Activated CD4-positive, alpha-beta memory T cell treated with anti-CD3 and anti-CD28 coated beads, Interleukin-2, amount 10 ng/mL, durations not matched to agents 7 days and 5 days (primary cell): ENCODE results near the gene CCDC9B. TPM values are rescaled to one million over a fixed set of nuclear protein-coding genes. Genes with fewer than 3 reads are reported as not detected.

Source experiments
- CTCF ChIA-PET: fragments of 350-600 bp; sonication (Branson Sonifier 250); formaldehyde crosslinking; loops from one replicate; lab custom pipeline; 2021; ENCODE audit warnings: antibody characterized with exemption, inconsistent platforms; lab: Charles Lee
- POLR2A ChIA-PET: fragments of 350-600 bp; sonication (Branson Sonifier 250); formaldehyde crosslinking; loops from one replicate; lab custom pipeline; 2021; ENCODE audit warnings: antibody characterized with exemption; lab: Charles Lee
- DNase-seq: peaks from one replicate; pipeline ENCODE4 v3.0.0-alpha.2; 2020
- H3K27ac Mint-ChIP-seq: one replicate; pipeline ENCODE4 v1.8.0; 2021; ENCODE audit warnings: mild to moderate bottlenecking, mixed read lengths
- H3K27me3 Mint-ChIP-seq: one replicate; pipeline ENCODE4 v1.8.0; 2021; ENCODE audit warnings: mixed read lengths
- H3K36me3 Mint-ChIP-seq: one replicate; pipeline ENCODE4 v1.8.0; 2021; ENCODE audit warnings: low read depth, mixed read lengths
- H3K4me1 Mint-ChIP-seq: one replicate; pipeline ENCODE4 v1.8.0; 2021; ENCODE audit warnings: mixed read lengths
- H3K4me3 Mint-ChIP-seq: one replicate; pipeline ENCODE4 v1.8.0; 2021; ENCODE audit warnings: mild to moderate bottlenecking, mixed read lengths
- H3K9me3 Mint-ChIP-seq: one replicate; pipeline ENCODE4 v1.8.0; 2021; ENCODE audit warnings: mixed read lengths
- total RNA-seq, 2 experiments: library from RNA; stranded (reverse); gene quantifications; one replicate each; pipeline ENCODE4 v1.2.3, GENCODE V29; 2021

Gene CCDC9B
- total RNA-seq, 2 experiments from 2014 or later, result 2.0 to 2.6 TPM

DNA sequence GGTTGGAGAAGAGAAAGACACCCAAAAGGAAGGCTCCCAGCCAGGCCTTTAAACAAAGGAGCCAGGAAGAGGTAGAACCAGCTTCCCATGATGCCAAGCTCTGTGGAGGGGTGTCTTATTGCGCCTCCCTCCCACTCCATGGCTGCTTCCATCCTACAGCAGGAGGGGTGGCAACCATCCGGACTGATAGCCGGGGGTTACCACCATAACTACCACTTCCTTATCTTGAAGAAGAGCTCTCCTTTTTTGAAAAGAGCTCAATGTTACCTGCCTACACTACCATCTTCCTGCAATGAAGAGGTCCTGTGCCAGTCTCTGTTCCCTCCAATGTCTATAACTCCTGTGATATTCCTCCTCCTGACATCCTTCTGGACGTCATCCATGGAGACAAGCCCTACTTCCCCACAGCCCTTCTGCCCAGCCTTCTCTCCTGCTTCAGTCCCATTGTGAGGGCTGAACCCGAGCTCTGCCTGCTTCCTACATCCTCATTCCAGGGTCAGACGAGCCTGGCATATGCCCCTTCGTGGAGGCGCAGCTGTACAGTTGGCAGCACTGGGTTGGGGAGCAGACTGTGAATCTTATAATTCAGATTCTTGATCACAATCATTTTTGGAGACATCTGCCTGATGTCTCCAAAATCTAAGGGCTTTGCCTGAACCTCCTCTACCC lies 8.5 kb downstream of the CCDC9B start:
- no peak for DNase-seq
- H3K4me3 Mint-ChIP-seq, result no peak overlapping the region
- CTCF ChIA-PET, result interaction anchor here (1.0 to 3.4 kb wide), 6 partner anchors 10 to 88 kb away, joined by 3 to 15 read pairs (median 6); partner anchors contain the start of gene INAFM2
- POLR2A ChIA-PET, result interaction anchor here (2.6 kb wide), 1 partner anchor 9 kb away, joined by 10 read pairs; the partner anchor contains the start of gene INAFM2
- H3K27ac Mint-ChIP-seq, result no peak overlapping the region
- H3K4me1 Mint-ChIP-seq, result peaks cover 32% of the 10 kb centered on the region
- H3K9me3 Mint-ChIP-seq, result no peaks in the 10 kb centered on the region
- no peaks in the 10 kb centered on the region for H3K27me3 Mint-ChIP-seq
- H3K36me3 Mint-ChIP-seq, result no peaks in the 10 kb centered on the region

DNA sequence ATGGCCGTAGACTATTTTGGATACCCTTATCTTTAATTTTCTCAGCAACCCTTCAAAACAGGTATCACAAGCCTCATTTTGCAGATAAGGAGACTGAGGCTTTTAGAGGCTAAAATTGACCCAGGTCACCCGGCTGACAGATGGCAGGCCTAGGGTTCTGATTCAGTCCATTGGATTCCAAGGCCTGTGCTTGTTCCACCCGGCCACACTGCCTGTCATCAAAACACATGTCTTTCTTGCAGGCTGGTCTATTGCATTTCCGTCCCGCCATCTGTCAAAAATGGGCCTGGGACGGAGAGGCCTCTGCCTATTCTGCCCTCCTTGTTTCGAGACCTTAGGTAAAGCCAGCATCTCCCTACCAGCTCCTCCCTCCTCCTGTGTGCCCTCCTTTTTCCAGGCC lies 9.1 kb downstream of the CCDC9B start:
- H3K36me3 Mint-ChIP-seq, result no peaks in the 10 kb centered on the region
- H3K9me3 Mint-ChIP-seq, result no peaks in the 10 kb centered on the region
- CTCF ChIA-PET, result interaction anchor here (1.0 to 3.4 kb wide), 6 partner anchors 9 to 89 kb away, joined by 3 to 15 read pairs (median 6); partner anchors contain the start of gene INAFM2
- DNase-seq, result no peak
- H3K4me3 Mint-ChIP-seq, result no peak overlapping the region
- no peak overlapping the region for H3K27ac Mint-ChIP-seq
- POLR2A ChIA-PET, result no interaction called here
- peaks cover 34% of the 10 kb centered on the region for H3K4me1 Mint-ChIP-seq
- no peaks in the 10 kb centered on the region for H3K27me3 Mint-ChIP-seq

DNA sequence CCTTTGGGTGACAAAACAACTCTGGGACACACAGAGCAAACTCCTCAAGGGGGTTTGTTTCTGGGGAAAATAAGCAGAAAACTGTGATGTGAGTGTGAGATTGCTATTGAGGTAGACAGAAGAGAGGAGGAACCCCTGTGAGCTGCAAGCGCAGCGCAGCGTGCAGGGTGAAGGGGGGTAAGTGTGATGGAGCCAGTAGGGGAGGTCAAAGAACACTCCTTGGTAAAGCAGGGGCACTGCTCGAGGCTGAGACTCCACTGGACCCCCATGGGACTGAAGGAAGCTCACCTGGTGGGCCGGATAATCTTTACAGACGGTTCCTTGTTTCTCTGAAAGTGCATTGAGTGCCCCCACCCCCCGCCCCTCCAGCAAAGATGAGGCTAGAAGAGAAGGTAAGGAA lies 9.7 kb downstream of the CCDC9B start:
- Mint-ChIP-seq H3K4me1 (peaks cover 35% of the 10 kb centered on the region), H3K9me3 (no peaks in the 10 kb centered on the region), H3K36me3 (peaks cover under 1% of the 10 kb centered on the region), H3K27me3 (peaks cover under 1% of the 10 kb centered on the region), H3K27ac (no peak overlapping the region), H3K4me3 (no peak overlapping the region)
- POLR2A ChIA-PET, result no interaction called here
- CTCF ChIA-PET, result interaction anchor here (0.5 to 3.4 kb wide), 4 partner anchors 8 to 69 kb away, joined by 4 to 15 read pairs (median 6); partner anchors contain the start of gene INAFM2
- no peak for DNase-seq

DNA sequence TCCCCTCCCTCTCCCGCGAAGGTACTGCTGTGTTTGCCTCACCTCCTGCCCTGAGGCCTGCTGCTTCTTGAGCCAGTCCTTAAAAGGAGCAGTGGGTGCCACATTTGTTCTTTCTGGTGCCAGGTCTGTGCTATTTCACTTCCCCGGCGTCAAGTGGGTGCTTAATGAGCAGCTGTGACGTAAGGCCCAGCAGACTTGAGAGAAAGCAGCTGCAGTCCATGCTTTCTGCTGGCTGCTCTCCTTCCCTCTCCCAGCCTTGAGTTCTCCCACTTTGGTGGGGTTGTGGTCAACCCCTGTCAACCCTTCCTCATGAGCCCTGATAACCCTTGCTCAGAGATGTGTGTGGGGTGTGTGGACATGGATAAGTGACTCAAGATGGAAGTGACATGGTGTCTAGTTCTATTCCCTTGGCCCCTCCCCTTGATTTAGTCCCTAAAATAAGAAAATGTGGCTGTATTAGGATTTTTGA lies 10.3 kb downstream of the CCDC9B start:
- H3K4me1 Mint-ChIP-seq, result peaks cover 34% of the 10 kb centered on the region
- peaks cover 2% of the 10 kb centered on the region for H3K27me3 Mint-ChIP-seq
- no peak for DNase-seq
- no peaks in the 10 kb centered on the region for H3K9me3 Mint-ChIP-seq
- peaks cover 3% of the 10 kb centered on the region for H3K36me3 Mint-ChIP-seq
- no peak overlapping the region for H3K4me3 Mint-ChIP-seq
- H3K27ac Mint-ChIP-seq, result no peak overlapping the region
- ChIA-PET POLR2A (no interaction called here), CTCF (interaction anchor here (1.4 to 6.0 kb wide), 4 partner anchors 8 to 51 kb away, joined by 4 to 84 read pairs (median 38); partner anchors contain the start of gene PLCB2)

DNA sequence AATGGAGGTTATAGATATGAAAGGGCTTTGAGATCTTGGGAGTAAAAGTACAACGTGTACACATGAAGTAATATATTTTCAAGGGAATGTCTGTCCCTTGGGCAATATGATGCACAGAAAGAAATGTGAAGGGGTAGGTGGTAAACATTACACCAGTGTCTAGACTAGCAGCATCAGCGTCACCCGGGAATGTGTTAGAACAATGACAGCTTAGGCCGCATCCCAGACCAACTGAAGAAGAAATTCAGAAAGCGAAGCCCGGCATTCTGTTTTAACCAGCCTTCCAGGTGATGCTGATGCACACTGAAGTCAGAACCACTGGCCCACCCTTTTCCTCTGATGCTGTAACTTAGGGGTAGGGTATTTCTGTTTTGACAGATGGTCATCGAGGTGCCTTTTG lies 10.9 kb downstream of the CCDC9B start:
- CTCF ChIA-PET, result interaction anchor here (1.4 to 6.0 kb wide), 4 partner anchors 8 to 51 kb away, joined by 4 to 84 read pairs (median 38); partner anchors contain the start of gene PLCB2
- Mint-ChIP-seq H3K27ac (no peak overlapping the region), H3K4me3 (no peak overlapping the region), H3K9me3 (no peaks in the 10 kb centered on the region), H3K4me1 (peaks cover 37% of the 10 kb centered on the region), H3K36me3 (peaks cover 6% of the 10 kb centered on the region), H3K27me3 (peaks cover 4% of the 10 kb centered on the region)
- POLR2A ChIA-PET, result no interaction called here
- DNase-seq, result no peak

DNA sequence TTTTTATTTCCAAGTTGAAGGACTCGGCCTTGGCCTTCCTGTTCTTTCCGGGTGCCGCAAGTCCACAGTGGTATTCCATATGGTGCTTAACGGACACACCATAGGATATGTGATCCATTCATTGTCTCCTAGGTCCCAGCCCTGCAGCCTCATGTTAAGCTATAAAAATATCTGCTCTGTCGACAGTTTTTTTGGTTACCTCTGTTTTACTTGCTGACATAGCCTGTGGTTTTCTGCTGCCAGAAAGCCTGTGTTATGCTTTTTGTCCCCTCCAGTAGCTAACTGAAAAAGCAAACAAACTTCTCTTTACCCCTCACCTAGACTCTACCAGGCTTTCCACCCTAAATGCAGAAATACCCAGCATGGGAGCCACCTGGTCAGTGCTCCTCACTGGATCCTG lies 12.0 kb downstream of the CCDC9B start:
- peaks cover 30% of the 10 kb centered on the region for H3K4me1 Mint-ChIP-seq

DNA sequence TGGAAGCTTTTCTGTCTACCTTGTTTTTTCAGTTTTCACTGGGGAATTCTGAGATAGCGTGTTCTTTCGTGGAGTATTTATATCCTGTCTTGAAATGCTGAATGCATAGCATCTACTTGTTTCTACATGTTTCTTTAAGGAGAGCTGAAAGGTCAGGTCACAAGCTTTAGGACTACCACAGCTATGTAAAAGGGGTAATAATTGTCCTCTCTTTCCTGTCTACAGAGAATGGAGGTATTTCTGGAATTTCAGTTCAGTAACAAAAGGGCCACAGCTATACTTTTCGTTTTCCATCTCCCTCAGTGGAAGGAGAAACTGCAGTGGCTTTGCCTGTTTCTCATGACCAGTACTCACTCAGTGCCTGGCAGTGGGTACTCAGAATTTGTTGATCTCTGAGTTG lies 12.6 kb downstream of the CCDC9B start:
- peaks cover 4% of the 10 kb centered on the region for H3K27me3 Mint-ChIP-seq
- no peak overlapping the region for H3K4me3 Mint-ChIP-seq
- DNase-seq, result no peak
- ChIA-PET CTCF (interaction anchor here (1.1 to 6.0 kb wide), 9 partner anchors 9 to 283 kb away, joined by 3 to 84 read pairs (median 10); partner anchors contain the start of genes IVD and PLCB2), POLR2A (interaction anchor here (1.4 to 3.0 kb wide), 4 partner anchors 8 to 20 kb away, joined by 3 to 14 read pairs (median 8); partner anchors contain the start of gene PLCB2)
- H3K36me3 Mint-ChIP-seq, result peaks cover 6% of the 10 kb centered on the region
- H3K4me1 Mint-ChIP-seq, result peaks cover 29% of the 10 kb centered on the region
- no peaks in the 10 kb centered on the region for H3K9me3 Mint-ChIP-seq
- H3K27ac Mint-ChIP-seq, result no peak overlapping the region

More for the DNA sequence above, 12.0 kb downstream of the CCDC9B start:
- Mint-ChIP-seq H3K36me3 (peaks cover 6% of the 10 kb centered on the region), H3K9me3 (no peaks in the 10 kb centered on the region), H3K27ac (peak overlapping the region; percentile 36), H3K4me3 (no peak overlapping the region), H3K27me3 (peaks cover 4% of the 10 kb centered on the region)
- POLR2A ChIA-PET, result interaction anchor here (0.9 to 3.0 kb wide), 4 partner anchors 9 to 20 kb away, joined by 3 to 14 read pairs (median 8); partner anchors contain the start of gene PLCB2
- CTCF ChIA-PET, result interaction anchor here (0.9 to 6.0 kb wide), 10 partner anchors 9 to 111 kb away, joined by 3 to 84 read pairs (median 8); partner anchors contain the start of genes IVD and PLCB2
- DNase-seq, result no peak

DNA sequence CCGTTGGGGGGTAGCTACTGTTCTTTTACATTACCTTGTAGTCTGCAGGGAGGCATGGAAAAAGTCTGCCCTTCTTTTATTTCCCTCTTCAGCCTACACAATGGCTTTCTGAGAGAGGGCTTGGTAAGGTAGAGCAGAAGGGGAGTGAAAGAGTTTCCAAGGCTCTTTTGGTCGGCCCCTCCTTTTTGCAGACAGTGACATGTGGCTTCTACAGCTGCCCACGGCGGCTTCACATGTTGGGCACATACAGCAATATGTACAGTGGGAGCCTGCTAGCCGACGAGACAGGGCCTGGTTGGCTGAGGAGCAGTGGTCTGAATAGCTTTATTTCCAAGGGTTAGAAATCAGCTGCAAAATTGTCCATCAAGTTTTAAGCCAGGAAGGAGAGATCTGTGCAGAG lies 13.3 kb downstream of the CCDC9B start:
- ChIA-PET POLR2A (interaction anchor here (1.4 to 3.0 kb wide), 3 partner anchors 10 to 19 kb away, joined by 3 to 14 read pairs (median 12); partner anchors contain the start of gene PLCB2), CTCF (interaction anchor here (2.0 to 6.0 kb wide), 5 partner anchors 11 to 282 kb away, joined by 5 to 84 read pairs (median 20); partner anchors contain the start of gene PLCB2)
- Mint-ChIP-seq H3K27ac (no peak overlapping the region), H3K9me3 (no peaks in the 10 kb centered on the region), H3K4me1 (peaks cover 32% of the 10 kb centered on the region), H3K36me3 (peaks cover 6% of the 10 kb centered on the region), H3K4me3 (no peak overlapping the region), H3K27me3 (peaks cover 4% of the 10 kb centered on the region)
- no peak for DNase-seq

DNA sequence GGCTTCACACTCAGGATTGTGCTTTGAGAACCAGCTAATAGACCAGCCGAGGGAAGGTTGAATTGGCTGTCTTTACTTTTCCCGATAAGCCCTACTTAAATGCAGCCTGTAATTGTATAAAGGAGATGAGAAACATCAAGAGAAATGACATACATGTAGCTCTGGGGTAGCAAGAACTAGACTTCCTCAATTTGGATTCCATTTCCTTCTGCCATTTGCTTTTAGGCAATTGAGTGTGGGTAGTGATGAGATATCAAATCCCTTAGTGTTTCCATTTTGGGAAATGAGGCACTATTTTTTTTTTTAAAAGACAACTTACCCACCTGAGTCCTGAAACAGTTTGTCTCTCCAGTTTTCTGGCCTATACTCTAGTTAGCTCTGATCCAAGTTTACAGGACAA lies 15.0 kb downstream of the CCDC9B start:
- Mint-ChIP-seq H3K36me3 (peaks cover 6% of the 10 kb centered on the region), H3K27me3 (peaks cover 4% of the 10 kb centered on the region), H3K27ac (no peak overlapping the region), H3K4me3 (no peak overlapping the region), H3K4me1 (peaks cover 44% of the 10 kb centered on the region), H3K9me3 (no peaks in the 10 kb centered on the region)
- no peak for DNase-seq
- CTCF ChIA-PET, result interaction anchor here (1.2 to 6.0 kb wide), 9 partner anchors 9 to 96 kb away, joined by 3 to 84 read pairs (median 6); partner anchors contain the start of gene PLCB2
- POLR2A ChIA-PET, result interaction anchor here (1.0 to 1.3 kb wide), 4 partner anchors 9 to 19 kb away, joined by 3 to 5 read pairs (median 3); partner anchors contain the start of gene PLCB2

DNA sequence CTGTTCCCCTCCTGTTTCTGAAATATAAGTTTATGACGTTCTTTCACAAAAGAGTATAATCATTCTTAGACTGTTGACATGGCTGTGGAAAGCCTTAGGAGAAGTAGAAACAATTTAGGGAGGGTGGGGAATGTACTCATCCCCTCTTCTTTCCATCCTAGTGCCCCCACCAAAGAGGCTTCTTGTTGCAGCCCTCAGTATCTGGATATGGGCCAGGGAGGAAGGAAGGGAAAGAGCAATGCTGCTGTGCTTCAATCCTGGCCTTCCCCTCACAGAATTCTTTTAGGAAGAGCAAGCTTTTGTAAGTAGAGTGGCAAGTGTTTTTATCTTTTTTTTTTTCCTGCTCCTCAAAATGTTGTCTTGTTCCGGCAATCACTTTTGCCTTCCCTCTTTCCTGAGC lies 15.6 kb downstream of the CCDC9B start:
- DNase-seq, result no peak
- H3K36me3 Mint-ChIP-seq, result peaks cover 6% of the 10 kb centered on the region
- H3K4me3 Mint-ChIP-seq, result peak overlapping the region; percentile 63
- H3K27ac Mint-ChIP-seq, result no peak overlapping the region
- H3K27me3 Mint-ChIP-seq, result peaks cover 5% of the 10 kb centered on the region
- ChIA-PET POLR2A (interaction anchor here (0.6 to 1.3 kb wide), 5 partner anchors 9 to 19 kb away, joined by 3 to 5 read pairs (median 3); partner anchors contain the start of gene PLCB2), CTCF (interaction anchor here (1.0 to 6.0 kb wide), 11 partner anchors 9 to 280 kb away, joined by 3 to 84 read pairs (median 5); partner anchors contain the start of gene PLCB2)
- H3K4me1 Mint-ChIP-seq, result peaks cover 44% of the 10 kb centered on the region
- no peaks in the 10 kb centered on the region for H3K9me3 Mint-ChIP-seq

DNA sequence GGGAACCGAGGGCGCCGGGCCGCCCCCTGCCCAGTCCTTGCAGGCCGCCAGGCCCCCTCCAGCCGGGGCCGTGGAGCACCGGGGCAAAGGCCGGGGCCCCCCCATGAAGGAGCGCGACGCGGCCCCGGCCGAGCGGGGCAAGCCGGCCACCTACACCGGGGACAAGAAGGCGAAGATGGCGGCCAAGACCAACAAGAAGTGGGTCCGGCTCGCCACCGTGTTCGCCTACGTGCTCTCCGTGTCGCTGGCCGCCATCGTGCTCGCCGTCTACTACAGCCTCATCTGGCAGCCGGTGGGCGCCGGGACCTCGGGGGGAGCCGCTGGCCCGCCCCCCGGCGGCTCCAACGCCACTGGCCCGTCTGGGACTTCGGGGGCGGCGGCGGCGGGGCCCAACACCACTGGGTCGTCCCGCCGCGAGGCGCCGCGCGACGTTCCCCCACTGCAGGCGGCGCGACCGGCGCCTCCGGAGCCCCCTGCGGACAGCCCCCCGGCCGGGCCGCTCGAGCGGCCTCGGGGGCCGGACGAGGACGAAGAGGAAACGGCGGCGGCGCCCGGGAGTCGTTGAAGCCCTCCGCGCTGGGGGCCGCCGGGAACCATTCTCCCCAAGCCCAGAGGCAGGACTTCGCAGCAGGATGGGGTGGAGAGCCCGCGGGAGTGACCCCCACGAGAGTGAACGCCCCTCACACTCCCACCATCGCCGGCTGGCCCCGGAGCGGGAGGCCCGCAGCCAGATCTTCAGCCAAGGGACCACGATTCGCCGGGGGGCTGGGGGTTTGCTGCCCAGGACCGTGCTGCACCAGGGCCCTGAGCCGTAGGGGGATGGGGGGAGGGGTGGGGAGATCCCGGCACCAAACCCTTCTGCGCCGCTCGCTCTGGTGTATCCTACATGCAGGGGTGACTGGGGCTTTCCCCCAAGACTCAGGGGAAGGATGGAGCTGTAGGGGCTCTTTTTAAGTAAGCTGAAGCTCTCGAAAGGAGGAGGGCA lies 16.5 kb downstream of the CCDC9B start:
- no peak overlapping the region for H3K27ac Mint-ChIP-seq
- POLR2A ChIA-PET, result interaction anchor here (0.6 to 2.0 kb wide), 3 partner anchors 9 to 16 kb away, joined by 3 to 10 read pairs (median 5); partner anchors contain the start of gene PLCB2

More for the DNA sequence above, 16.5 kb downstream of the CCDC9B start:
- no peak for DNase-seq
- Mint-ChIP-seq H3K4me3 (peak overlapping the region; percentile 63), H3K9me3 (no peaks in the 10 kb centered on the region), H3K36me3 (peaks cover 6% of the 10 kb centered on the region), H3K4me1 (peaks cover 42% of the 10 kb centered on the region), H3K27me3 (peaks cover 11% of the 10 kb centered on the region)
- CTCF ChIA-PET, result interaction anchor here (1.0 to 6.9 kb wide), 13 partner anchors 10 to 279 kb away, joined by 3 to 100 read pairs (median 6); partner anchors contain the start of gene PLCB2
